Stimulated activated CD8-positive, alpha-beta memory T cell treated with anti-CD3 and anti-CD28 coated beads, Interleukin-2, amount 100 ng/mL, for 48 hours (primary cell): Measurements from ENCODE around the gene MXD4.
"Not testable (repeated sequence)": the region's sequence is repeated elsewhere in the genome, so short reads cannot be mapped to it uniquely, and the experiment has no call there.

Experiments used
- DNase-seq, 2 donors: peaks; one replicate each; pipeline ENCODE4 v3.0.0-alpha.2; 2020; ENCODE audit warnings: low read depth in 2 of 2

Gene MXD4

DNA sequence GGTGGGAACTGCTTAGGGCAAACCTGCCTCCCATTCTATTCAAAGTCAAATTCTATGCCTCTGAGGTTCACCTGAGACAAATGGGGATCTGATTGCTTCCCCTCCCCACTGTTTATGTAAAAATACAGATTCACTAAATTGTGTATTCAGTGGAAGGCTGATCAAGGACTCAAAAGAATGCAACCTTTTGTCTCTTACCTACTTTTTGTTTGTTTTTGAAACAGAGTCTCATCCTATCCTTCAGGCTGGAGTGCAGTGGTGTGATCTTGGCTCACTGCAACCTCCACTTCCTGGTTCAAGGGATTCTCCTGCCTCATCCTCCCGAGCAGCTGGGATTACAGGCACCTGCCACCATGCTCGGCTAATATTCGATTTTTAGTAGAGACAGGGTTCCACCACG is 40.5 kb downstream of the MXD4 start:
- DNase-seq, result not testable (repeated sequence)

DNA sequence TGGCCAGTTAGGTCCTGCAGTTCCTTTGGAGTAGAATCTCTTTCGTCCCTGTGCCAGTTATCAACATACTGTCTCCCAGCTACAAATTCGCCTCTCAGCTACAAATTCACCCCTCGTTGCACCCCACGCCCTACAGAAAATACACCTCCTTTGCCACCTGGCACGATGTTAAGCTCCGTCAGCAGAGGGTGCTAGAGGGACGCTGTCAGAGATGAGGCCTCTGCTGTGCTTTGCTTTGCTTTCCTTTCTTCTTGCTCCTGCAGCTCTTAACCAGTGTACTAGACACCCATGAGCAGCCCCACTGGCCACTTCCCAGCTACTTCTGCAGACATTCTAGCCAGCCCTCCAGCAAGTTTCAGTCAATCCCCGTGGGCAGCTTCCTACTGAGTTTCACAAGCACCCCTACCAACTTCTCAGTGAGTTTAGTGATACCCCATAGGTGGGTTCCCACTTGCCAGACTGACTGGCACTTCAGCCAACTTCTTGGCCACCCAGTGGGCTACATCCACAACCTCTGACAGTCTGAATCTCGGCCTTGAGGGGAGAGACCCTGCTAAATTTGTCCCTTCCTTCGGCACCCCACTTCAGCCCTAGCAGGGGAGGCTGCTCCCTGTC is 41.8 kb downstream of the MXD4 start:
- peak; percentile 58 to 71 for DNase-seq

- no peak for DNase-seq
Measured at GRCh38 chr4:2219233-2219760, 42.6 kb downstream of the MXD4 start.

- no peak for DNase-seq
Measured at GRCh38 chr4:2218436-2218835, 43.5 kb downstream of the MXD4 start.

GRCh38 chr4:2217726-2218125 is 44.2 kb downstream of the MXD4 start:
- no peak for DNase-seq

- no peak for DNase-seq
Measured at GRCh38 chr4:2212831-2213230, 49.1 kb downstream of the MXD4 start.

DNA sequence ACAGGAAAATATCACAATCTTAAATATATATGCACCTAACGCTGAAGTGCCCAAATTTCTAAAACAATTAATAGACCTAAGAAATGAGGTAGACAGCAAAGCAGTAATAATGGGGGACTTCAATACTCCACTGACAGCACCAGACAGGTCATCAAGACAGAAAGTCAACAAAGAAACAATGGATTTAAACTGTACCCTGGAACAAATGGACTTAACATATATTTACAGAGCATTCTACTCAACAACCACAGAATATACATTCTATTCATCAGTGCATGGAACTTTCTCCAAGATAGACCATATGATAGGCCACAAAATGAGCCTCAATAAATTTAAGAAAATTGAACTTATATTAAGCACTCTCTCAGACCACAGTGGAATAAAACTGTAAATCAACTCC is 59.1 kb downstream of the MXD4 start:
- not testable (repeated sequence) for DNase-seq
